ENCODE data around the gene ENPP7.

- TF ChIP-seq EZH2 (IDR thresholded peaks at IDR 0.05; ENCODE audit: insufficient read depth, poor library complexity, severe bottlenecking) = no peak
- no peak for TF ChIP-seq EZH2phosphoT487 (IDR thresholded peaks at IDR 0.05; ENCODE audit: insufficient read depth, low read depth)
Observed at GRCh38 chr17:79781012-79781650, 50.4 kb downstream of the ENPP7 start.
